ENCODE data around the gene TEAD1.

Gene TEAD1

DNA sequence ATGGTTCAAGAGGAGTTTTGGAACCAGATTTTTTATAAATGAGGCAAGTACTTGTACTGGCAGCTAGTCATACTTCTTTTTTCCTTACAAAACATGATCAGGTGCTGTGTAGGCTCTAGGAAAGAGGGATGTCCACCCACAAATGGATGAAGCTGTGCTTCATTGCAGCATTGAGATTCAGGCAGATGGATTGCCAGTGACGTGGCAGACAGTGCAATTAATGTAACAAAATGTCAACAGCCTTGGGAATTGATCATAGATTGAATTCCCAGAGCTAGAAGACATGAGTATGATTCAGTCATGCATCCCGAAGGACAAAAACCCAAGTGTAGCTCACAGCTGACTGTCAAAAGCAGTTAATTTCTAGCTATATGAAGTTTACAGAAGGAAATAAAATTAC, 235.7 kb downstream of the TEAD1 start:
- DNase-seq: no peak

GRCh38 chr11:12914400-12914912, 240.2 kb downstream of the TEAD1 start:
- peak; percentile 61 for DNase-seq

- DNase-seq: no peak
Measured at GRCh38 chr11:12915093-12915492, 240.9 kb downstream of the TEAD1 start.

- no peak for DNase-seq
Measured at GRCh38 chr11:12917822-12918221, 243.6 kb downstream of the TEAD1 start.

DNA sequence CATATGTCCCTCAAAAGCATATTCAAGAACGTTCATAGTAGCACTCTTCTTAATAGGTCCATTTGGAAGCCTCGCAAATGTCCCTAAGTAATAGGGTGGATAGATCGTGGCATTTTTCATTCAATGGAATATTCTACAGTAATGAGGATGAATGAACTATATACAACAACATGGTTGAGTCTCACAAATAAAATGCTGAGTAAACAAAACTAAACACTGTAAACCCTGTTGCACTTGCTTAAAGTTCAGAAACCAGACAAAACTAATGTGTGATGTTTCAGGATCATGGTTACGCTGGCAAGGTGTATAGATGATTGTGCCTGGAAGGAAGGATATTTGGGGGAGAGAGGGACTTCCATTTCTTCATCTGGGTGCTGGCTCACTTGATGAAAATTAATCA, 244.4 kb downstream of the TEAD1 start:
- no peak for DNase-seq

DNA sequence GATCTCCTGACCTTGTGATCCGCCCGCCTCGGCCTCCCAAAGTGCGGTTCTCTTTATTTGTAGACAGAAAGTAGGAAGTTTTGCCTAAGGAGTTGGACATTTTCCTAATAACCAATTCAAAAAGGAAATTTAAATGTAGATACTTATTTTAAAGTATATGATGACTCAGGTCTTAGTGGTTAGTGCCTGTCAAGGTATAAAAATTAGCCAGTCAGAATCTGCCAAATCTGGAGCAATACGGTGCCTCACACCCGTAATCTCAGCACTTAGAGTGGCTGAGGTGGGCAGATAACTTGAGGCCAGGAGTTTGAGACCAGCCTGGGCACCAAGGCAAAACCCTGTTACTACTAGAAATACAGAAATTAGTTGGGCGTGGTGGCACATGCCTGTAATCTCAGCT, 248.2 kb downstream of the TEAD1 start:
- DNase-seq: no peak

DNA sequence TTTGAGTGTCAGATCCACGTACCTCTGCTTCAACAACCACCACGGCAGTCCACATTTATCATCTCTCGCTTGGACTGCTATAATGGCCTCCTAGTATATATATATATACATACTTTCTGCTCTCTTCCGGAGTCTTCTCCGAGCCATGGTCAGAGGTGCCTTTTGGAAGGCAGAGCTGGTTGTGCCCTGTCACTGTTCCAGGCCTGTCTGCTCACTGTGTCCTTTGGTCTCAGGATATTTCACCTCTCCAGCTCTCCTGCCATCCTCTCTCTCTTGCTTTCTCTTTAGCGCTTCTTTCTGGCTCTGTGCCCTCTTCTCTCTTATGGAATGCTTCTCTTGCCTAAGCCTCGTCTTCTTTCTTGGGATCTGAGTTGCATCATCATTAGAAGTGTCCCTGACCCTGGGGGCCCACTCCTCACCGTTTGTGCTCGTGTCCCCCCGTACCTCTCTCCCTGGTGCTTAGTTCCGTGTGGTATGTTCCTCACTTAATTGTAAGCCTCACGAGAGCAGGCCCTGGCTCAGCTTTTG, 248.8 kb downstream of the TEAD1 start:
- no peak for DNase-seq

DNA sequence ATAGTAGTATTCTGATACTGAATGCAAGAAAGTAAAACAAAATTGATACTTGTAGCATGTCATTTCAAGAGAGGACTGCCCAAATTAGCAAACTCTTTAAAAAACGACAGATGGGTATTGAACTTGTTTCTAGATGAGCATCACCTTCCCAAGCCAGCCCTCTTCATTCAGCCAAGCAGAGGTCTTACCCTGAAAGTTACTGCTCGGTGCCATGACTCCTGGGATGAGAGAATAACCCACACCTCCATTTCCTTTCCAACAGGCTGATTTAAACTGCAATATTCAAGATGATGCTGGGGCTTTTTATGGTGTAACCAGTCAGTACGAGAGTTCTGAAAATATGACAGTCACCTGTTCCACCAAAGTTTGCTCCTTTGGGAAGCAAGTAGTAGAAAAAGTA, 250.4 kb downstream of the TEAD1 start:
- DNase-seq: no peak

- no peak for DNase-seq
Measured at GRCh38 chr11:12925520-12925919, 251.3 kb downstream of the TEAD1 start.

DNA sequence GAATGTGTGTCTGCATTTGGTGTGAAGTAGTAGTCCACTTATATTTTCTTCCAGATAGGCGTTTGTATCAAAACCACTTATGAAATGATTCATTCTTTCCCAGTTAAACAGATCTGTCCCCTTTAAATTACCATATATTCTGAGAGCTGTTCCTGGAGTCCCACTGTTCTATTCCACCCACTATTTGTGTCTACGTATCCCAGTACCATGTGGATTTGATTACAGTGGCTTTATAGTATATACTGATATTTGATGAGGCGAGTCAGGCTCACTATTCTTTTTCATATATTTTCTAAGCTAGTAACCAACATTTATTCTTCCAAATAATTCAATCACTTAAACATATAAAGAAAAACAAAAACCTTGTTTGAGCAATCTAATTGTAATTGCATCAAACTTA, 253.0 kb downstream of the TEAD1 start:
- DNase-seq: no peak

DNA sequence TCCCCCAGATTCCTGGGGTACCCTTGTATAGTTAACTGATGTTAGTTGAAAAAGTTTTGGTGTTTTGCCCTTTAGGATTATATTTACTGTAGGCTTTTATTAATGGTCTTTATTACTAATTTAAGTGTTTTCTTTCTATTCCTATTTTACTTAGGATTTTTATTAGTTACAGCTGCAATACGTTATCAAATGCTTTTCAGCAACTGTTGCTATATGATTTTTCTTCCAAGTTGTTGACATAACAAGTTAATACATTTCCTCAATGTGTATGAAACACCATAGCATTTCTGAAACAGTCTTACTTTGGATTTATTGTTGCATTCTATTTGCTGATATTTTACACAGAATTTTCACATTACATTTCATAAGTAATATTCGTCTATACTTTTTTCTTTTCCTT, 253.7 kb downstream of the TEAD1 start:
- no peak for DNase-seq

- DNase-seq: no peak
Measured at GRCh38 chr11:12930850-12931249, 256.6 kb downstream of the TEAD1 start.

DNA sequence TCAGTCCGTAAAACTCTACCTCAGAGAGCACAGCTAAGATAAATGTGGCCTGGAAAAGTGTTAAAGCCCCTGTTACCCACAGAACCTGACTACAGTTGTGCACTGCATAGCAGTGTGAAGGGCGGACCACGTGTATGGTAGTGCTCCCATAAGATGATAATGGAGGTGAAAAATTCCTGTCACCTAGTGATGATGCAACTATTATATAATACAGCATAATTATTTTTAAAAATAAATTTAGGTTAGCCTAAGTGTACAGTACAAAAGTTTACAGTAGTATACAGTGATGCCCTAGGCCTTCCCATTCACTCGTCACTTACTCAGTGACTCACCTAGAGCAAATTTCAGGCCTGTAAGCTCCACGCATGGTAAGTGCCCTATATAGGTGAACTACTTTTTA, 258.3 kb downstream of the TEAD1 start:
- no peak for DNase-seq

GRCh38 chr11:12936200-12936599, 262.0 kb downstream of the TEAD1 start:
- DNase-seq: no peak

DNA sequence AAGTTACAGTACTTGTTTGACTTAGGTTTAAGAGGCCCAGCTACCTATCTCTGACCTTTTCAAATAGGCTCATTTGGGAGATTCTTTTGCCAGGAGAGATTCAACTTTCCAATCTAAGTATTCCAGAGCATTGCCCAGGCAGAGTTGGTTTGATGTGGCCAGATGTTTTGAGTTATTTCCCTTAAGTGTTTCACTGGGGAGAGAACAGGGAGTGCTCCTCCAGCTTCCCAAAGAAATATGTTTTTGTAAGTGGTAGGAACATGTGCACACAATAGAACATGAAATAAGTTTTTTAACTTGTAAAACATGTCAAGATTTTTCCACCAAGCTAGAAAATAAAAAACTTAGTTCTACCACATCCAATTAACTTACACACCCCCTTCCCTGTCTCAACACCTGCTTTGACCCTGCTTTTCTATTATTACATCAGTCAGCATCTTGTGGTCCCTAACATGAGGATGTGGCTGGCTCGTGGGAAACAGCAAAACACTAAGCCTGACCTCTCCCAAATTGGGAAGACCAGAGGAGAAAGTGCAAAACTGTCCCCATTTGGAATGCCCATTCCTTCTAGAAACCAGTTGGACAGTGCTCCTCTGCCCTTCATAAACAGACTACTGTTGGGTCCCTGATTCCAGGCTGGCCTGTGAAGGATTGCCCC, 264.5 kb downstream of the TEAD1 start:
- DNase-seq: no peak

GRCh38 chr11:12941671-12942070, 267.4 kb downstream of the TEAD1 start:
- no peak for DNase-seq

DNA sequence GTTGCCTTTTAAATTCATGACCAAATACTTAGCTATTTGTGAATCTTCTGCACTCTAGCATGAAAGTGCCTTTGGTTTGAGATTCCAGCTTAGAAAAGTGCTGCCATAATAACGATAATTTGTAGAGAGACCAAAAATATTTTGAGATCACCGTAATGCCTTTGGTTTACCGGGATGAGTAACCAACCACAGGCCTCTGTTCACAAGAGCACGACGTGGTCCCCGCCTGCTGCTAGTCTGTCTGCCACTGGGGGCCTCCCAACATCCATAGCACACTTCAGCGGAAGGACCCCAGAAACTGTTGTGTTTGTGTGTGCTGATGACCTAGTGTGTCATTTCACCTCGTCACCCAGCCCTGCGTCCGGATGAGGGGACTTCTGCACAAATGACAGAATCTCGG, 267.9 kb downstream of the TEAD1 start:
- DNase-seq: no peak

- DNase-seq: no peak
Measured at GRCh38 chr11:12943311-12943710, 269.1 kb downstream of the TEAD1 start.

DNA sequence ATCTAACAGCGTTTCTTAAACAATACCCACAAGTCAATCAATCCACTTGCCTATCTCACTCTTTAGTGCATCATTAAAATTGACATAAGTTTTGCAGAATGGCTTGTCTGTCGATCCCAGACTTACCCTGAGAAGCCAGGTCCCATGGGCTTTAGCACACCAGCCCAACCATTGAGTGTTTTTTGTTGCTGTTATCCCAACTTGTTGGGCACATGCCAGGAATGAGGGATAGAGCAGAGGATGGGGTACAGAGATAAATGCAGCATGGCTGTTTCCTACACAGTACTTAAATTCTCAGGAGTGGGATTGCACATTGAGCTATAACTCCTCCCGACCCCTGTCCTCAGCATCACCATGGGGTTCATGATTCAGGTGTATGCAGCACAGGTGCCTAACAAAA, 270.7 kb downstream of the TEAD1 start:
- no peak for DNase-seq

DNA sequence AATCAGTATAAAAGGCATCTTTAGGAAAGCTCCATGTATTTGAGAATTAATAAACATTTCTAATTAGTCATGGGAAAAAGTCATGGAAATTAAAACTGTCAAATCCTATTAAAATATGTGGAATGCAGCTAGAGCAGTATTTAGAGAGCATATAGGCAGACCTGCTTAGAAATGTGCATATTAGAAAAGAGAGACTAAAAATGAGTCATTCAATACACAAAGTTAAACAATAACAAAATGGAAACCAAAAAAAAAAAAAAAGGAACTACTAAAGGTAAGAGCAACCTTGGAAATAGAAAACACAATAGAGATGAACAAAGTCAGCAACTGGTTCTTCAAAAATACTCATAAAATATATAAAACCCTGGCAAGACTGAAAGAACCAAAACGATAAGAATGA, 275.2 kb downstream of the TEAD1 start:
- DNase-seq: no peak

DNA sequence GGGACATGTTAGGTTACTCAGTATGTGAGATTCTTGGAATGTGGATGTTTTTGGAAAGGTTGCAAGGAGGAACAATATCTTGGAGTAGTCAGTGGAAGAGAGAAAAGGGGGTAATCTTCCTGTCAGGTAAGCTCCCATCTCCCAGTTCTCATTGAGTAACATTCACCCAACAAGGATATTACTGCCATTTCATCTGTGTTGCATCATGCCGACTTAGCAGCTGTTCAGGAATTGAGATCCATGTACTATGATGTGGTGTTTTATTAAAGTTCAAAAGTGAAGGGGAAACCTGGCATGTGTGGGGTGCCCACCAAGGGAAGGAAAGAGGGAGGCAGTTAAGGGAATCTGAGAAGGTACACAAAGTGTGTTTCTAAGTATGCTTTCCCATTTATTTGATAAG, 276.4 kb downstream of the TEAD1 start:
- DNase-seq: no peak

DNA sequence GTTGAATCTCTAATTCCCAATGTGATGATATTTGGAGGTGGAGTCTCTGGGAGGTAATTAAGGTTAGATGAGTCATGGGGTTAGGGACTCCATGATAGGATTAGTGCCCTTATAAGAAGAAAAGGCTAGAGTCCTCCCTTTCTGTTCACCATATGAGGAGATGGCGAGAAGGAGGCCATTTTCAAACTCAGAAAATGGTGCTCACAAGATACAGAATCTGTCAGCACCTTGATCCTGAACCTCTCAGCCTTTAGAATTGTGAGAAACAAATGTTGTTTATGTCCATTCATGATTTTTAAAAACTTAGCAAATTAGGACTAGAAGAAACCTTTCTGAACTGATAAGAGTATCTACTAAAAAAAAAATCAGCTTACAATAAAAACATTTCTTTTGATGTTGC, 277.2 kb downstream of the TEAD1 start:
- DNase-seq: no peak

DNA sequence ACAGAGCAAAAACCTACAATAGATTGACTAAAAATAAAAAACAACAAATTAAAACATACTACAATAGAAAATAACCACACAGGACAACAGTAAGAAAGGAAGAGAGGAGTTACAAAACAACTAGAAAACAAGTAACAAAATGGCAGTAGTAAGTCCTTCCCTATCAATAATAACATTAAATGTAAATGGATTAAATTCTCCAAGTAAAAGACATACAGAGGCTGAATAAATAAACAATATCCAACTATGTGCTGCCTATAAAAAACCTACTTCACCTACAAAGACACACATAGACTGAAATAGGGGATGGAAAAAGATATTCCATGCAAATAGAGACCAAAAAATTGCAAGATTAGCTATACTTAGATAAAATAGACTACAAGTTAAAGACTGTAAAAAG, 277.9 kb downstream of the TEAD1 start:
- no peak for DNase-seq

- DNase-seq: no peak
Measured at GRCh38 chr11:12958986-12959385, 284.8 kb downstream of the TEAD1 start.

DNA sequence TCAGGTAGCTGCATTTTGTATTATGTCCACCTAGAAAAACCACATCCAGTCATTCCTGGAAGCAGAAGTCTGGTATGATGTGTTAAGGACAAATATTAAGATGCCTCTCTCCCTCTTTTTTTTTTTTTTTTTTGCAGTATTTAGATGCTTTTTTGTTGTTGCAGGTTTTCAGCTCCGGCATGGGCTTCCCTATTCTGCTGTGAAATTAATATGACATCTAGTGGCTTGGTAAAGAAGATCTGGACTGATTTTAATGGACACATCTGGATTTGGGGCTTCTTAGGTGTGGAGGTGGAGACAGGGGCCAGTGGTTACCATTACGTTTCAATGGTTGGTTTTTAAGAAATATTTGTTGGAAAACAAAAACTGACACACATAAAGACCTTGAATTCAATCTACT, 287.4 kb downstream of the TEAD1 start:
- DNase-seq: no peak

Data from NCI-H2227 treated with DMSO at 0.1 percent for 48 hours (cell line).